ENCODE data around the gene SORD.
"Not testable (repeated sequence)": the region's sequence is repeated elsewhere in the genome, so short reads cannot be mapped to it uniquely, and the experiment has no call there.

SORD gene

GRCh38 chr15:45100884-45101625, 78.1 kb downstream of the SORD start:
- no peak for DNase-seq (ENCODE audit: low spot score)
- no peak overlapping the region for H3K4me3 ChIP-seq
- no peak for TF ChIP-seq CTCF (IDR thresholded peaks at IDR 0.05)
- no peak overlapping the region for H3K27ac ChIP-seq

GRCh38 chr15:45101749-45102148, 78.8 kb downstream of the SORD start:
- H3K4me3 ChIP-seq = no peak overlapping the region
- no peak overlapping the region for H3K27ac ChIP-seq
- DNase-seq (ENCODE audit: low spot score) = no peak
- no peak for TF ChIP-seq CTCF (IDR thresholded peaks at IDR 0.05)

GRCh38 chr15:45102226-45102625, 79.2 kb downstream of the SORD start:
- DNase-seq (ENCODE audit: low spot score) = no peak
- Histone ChIP-seq H3K27ac (no peak overlapping the region), H3K4me3 (no peak overlapping the region)
- TF ChIP-seq CTCF (IDR thresholded peaks at IDR 0.05) = no peak

- not testable (repeated sequence) for H3K27ac ChIP-seq; H3K4me3 ChIP-seq; DNase-seq (ENCODE audit: low spot score)
These were observed 81.2 kb downstream of the SORD start for GRCh38 chr15:45104170-45104569.

- TF ChIP-seq CTCF (IDR thresholded peaks at IDR 0.05) = no peak
- DNase-seq (ENCODE audit: low spot score) = peak; percentile 21
- no peak overlapping the region for H3K4me3 ChIP-seq
- H3K27ac ChIP-seq = no peak overlapping the region
These were observed 82.6 kb downstream of the SORD start for GRCh38 chr15:45105586-45105985.

GRCh38 chr15:45106002-45106790, 83.2 kb downstream of the SORD start:
- TF ChIP-seq CTCF (IDR thresholded peaks at IDR 0.05) = no peak
- Histone ChIP-seq H3K27ac (no peak overlapping the region), H3K4me3 (no peak overlapping the region)
- DNase-seq (ENCODE audit: low spot score) = peak; percentile 54

- no peak for TF ChIP-seq CTCF (IDR thresholded peaks at IDR 0.05)
- DNase-seq (ENCODE audit: low spot score) = no peak
- Histone ChIP-seq H3K4me3 (no peak overlapping the region), H3K27ac (no peak overlapping the region)
These were observed 85.1 kb downstream of the SORD start for GRCh38 chr15:45107941-45108630.

Measured in coronary artery (tissue), 2 donors.